Activated T-cell treated with anti-CD3 and anti-CD28 coated beads, Interleukin-2, amount 50 U/mL, for 72 hours (primary cell): ENCODE data around the gene NDNF. TPM values are rescaled to one million over a fixed set of nuclear protein-coding genes. Genes with fewer than 3 reads are reported as not detected.

Source experiments
- ATAC-seq, 2 donors: fragments of 150-1000 bp; cut with Tn5 transposase; replicated peaks in 1 of 2; 2 replicates each; pipeline ENCODE4 v1.10.0; 2021; ENCODE audit warnings: moderate library complexity in 2 of 2, mild to moderate bottlenecking in 1 of 2
- DNase-seq, 2 donors: peaks; one replicate each; pipeline ENCODE4 v3.0.0; 2021 to 2022; ENCODE audit warnings: mixed read lengths in 1 of 2
- H3K27ac Mint-ChIP-seq: one replicate; pipeline ENCODE4 v1.8.0; 2022; ENCODE audit warnings: mild to moderate bottlenecking, moderate library complexity, mixed read lengths
- H3K27me3 Mint-ChIP-seq: one replicate; pipeline ENCODE4 v1.8.0; 2022; ENCODE audit warnings: low read depth, mixed read lengths
- H3K36me3 Mint-ChIP-seq, 2 donors: one replicate each; pipeline ENCODE4 v1.8.0; 2022; ENCODE audit warnings: mixed read lengths in 2 of 2, mild to moderate bottlenecking in 1 of 2; ENCODE audit not compliant: insufficient read depth in 2 of 2
- H3K4me1 Mint-ChIP-seq: one replicate; pipeline ENCODE4 v1.8.0; 2022; ENCODE audit warnings: low read depth, mixed read lengths
- H3K4me3 Mint-ChIP-seq, 2 donors: one replicate each; pipeline ENCODE4 v1.8.0; 2022; ENCODE audit warnings: mild to moderate bottlenecking in 2 of 2, mixed read lengths in 2 of 2, moderate library complexity in 2 of 2
- H3K9me3 Mint-ChIP-seq, 2 donors: one replicate each; pipeline ENCODE4 v1.8.0; 2022; ENCODE audit warnings: mixed read lengths in 2 of 2
- total RNA-seq, 2 donors: library from RNA; stranded (reverse); gene quantifications; one replicate each; pipeline ENCODE4 v1.2.3, GENCODE V29; 2022

Gene NDNF
- total RNA-seq, 2 donors from 2014 or later, result 0.34 to 0.35 TPM

DNA sequence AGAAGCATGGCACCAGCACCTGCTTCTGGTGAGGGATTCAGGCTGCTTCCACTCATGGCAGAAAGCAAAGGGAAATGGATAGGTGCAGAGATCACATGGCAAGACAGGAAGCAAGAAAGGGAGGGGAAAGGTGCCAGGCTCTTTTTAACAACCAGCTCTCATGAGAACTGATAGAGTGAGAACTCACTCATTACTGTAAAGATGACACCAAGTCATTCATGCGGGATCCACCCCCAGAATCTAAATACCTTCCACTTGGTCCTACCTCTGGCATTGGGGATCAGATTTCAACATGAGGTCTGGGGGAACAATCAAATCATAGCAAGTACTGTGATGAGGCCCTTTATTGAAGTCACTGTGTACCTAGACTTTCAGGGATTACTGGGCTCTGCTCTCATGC lies 77.8 kb downstream of the NDNF start:
- Mint-ChIP-seq H3K27me3 (no peaks in the 10 kb centered on the region), H3K9me3 (no peaks in the 10 kb centered on the region), H3K27ac (no peak overlapping the region), H3K4me1 (peaks cover 4% of the 10 kb centered on the region), H3K4me3 (no peak overlapping the region), H3K36me3 (peaks cover 0 to 1% of the 10 kb centered on the region in 2 donors)
- DNase-seq (no peak), ATAC-seq (no peak)

DNA sequence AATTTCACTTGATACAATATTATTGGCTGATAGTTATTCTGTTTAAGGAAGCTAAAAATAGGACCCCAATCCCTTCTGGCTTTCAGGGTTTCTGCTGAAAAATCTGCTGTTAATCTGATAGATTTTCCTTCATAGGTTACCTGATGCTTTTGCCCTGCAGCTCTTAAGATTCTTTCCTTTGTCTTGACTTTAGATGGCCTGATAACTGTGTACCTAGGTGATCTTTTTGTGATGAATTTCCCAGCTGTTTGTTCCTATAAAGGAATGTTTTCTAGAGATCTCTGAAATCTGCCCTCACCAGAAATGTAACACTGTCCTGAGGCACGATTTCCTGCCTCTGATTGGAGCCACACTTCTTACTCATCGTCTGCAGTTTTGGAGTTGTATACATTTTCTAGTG lies 80.5 kb downstream of the NDNF start:
- H3K27me3 Mint-ChIP-seq, result no peaks in the 10 kb centered on the region
- H3K27ac Mint-ChIP-seq, result no peak overlapping the region
- H3K4me3 Mint-ChIP-seq, result no peak overlapping the region
- H3K36me3 Mint-ChIP-seq, result peaks cover 0 to 1% of the 10 kb centered on the region in 2 donors
- H3K9me3 Mint-ChIP-seq, result no peaks in the 10 kb centered on the region
- H3K4me1 Mint-ChIP-seq, result peaks cover 4% of the 10 kb centered on the region
- ATAC-seq (no peak), DNase-seq (no peak)

DNA sequence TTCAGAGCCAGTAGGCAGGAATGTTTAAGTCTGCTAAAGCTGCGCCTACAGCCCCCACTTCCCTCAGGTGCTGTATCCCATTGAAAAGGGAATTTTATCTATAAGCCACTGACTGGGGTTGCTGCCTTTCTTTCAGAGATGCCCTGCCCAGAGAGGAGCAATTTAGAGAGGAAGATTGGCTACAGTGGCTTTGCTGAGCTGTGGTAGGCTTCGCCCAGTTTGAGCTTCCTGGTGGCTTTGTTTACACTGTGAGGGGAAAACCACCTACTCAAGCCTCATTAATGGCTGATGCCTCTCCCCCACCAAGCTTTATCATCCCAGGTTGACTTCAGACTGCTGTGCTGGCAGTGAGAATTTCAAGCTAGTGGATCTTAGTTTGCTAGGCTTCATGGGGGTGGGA lies 82.1 kb downstream of the NDNF start:
- H3K27ac Mint-ChIP-seq, result no peak overlapping the region
- H3K36me3 Mint-ChIP-seq, result peaks cover 0 to 1% of the 10 kb centered on the region in 2 donors
- peaks cover 4% of the 10 kb centered on the region for H3K4me1 Mint-ChIP-seq
- ATAC-seq (no peak), DNase-seq (no peak)
- H3K4me3 Mint-ChIP-seq, result no peak overlapping the region
- peaks cover 0 to 2% of the 10 kb centered on the region in 2 donors for H3K9me3 Mint-ChIP-seq
- H3K27me3 Mint-ChIP-seq, result no peaks in the 10 kb centered on the region

Other genes starting within 250 kb of the NDNF start
- gene PRDM5, start 149.8 kb downstream of the NDNF start, total RNA-seq, result under 1 TPM; 0.35 to 0.60 TPM
- 1 to 10 TPM; 2.3 to 6.1 TPM for gene TNIP3, start 91.8 kb upstream of the NDNF start, total RNA-seq